GM12874 (cell line): ENCODE results near the gene PIK3AP1.

ENCODE experiments used
- TF ChIP-seq, protein P1 (sequence below): IDR thresholded peaks from 2 replicates; pipeline ENCODE4 v1.5.1; 2011; ENCODE audit warnings: low read depth, mild to moderate bottlenecking, control low read depth, low read length, moderate library complexity; ENCODE audit not compliant: insufficient read depth

The PIK3AP1 gene

DNA sequence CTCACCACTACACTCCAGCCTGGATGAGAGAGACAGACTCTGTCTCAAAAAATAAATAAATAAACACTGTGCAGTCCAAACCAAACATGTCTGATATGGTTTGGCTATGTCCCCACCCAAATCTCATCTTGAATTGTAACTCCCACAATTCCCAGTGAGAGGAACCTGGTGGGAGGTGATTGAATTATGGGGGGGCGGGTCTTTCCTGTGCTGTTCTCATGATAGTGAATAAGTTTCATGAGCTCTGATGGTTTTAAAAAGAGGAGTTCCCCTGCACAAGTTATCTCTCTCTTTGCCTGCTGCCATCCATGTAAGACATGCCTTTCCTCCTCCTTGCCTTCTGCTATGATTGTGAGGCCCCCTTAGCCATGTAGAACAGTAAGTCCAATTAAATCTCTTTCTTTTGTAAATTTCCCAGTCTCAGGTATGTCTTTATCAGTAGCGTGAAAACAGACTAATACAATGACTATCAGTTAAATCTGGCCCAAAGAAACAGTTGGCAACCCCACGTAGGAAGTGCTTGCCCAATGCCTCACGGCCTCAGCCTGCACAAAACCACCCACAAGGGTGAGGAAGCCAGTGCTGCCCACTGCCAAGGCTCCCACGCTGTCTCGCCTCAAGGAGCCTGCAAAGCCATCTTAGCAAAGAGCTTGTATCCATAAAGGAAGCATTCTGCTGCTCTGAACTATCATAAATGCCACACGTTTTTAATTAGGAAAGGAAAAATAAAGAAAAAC, 64.7 kb downstream of the PIK3AP1 start:
- TF ChIP-seq, protein P1, sequence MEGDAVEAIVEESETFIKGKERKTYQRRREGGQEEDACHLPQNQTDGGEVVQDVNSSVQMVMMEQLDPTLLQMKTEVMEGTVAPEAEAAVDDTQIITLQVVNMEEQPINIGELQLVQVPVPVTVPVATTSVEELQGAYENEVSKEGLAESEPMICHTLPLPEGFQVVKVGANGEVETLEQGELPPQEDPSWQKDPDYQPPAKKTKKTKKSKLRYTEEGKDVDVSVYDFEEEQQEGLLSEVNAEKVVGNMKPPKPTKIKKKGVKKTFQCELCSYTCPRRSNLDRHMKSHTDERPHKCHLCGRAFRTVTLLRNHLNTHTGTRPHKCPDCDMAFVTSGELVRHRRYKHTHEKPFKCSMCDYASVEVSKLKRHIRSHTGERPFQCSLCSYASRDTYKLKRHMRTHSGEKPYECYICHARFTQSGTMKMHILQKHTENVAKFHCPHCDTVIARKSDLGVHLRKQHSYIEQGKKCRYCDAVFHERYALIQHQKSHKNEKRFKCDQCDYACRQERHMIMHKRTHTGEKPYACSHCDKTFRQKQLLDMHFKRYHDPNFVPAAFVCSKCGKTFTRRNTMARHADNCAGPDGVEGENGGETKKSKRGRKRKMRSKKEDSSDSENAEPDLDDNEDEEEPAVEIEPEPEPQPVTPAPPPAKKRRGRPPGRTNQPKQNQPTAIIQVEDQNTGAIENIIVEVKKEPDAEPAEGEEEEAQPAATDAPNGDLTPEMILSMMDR = no peak

DNA sequence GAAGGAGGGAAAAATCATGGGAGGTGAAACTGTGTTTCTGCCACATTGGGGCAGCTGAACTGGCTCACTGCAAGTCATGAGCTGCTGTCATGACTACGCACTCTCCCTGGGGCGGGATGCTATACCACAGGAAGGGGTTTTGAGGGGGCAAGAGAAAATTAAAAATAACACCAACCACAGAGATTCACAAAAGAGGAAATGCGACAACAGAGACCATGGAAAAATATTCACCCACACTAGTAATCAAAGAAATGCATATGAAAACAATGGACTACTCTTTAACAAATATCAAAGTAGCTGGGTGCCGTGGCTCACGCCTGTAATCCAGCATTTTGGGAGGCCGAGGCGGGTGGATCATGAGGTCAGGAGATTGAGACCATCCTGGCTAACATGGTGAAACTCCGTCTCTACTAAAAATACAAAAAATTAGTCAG, 68.3 kb downstream of the PIK3AP1 start:
- TF ChIP-seq, protein P1 = no peak

DNA sequence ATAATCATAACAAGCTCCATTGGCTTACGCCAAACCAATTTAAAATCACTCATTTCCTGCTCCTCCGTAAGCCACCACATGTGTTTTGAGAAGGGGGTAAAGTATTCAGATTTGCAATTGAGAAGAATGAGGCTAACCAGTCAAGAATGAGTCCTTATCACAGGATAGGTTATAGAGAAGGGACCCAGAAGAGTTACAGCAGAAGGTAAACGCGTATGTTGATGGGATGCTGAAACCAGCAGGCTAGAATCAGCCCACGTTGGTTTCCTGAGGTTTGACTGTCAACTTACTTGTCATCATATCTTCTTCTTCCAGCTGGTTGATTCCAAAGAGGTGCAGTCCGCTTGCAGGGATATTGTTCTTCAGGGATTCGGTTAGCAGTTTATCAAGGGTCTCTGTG, 69.4 kb downstream of the PIK3AP1 start:
- TF ChIP-seq, protein P1 = no peak

DNA sequence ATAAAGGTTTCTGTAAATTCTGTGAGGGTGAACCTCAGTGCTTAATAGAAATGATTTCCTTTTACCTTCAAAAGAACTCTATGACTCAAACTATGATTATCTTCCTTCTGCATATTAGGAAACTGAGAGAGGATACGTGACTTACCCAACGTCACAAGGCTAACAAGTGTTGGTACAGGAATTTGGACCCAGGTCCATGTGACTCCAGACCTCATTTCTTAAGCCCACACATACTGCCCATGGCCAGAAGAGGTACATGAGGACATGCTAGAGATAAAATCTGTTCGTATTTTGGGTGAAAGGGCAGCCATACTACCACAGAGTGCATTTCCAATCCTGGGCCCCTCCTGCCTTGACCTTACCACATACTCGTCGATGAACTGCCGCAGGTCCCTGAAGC, 72.0 kb downstream of the PIK3AP1 start:
- TF ChIP-seq, protein P1 = no peak

DNA sequence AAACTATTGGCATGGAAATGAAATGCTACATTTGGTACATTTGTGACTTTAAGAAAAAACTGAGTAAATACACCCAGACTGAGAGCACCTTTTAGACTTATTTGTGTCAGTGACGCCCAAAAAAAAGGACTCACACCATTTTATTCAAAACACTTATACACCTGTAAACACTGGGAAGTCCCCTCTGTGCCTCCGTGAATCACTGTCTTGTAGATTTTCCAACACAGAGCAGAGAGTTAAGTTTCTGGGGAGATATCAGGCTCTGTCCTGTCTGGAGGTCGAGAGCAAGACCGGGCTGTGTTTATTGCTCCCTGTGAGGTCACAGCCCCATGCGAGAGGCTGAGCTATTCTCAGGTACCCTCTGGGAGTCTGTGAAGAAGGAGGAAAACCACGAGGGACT, 72.8 kb downstream of the PIK3AP1 start:
- TF ChIP-seq, protein P1 = no peak

DNA sequence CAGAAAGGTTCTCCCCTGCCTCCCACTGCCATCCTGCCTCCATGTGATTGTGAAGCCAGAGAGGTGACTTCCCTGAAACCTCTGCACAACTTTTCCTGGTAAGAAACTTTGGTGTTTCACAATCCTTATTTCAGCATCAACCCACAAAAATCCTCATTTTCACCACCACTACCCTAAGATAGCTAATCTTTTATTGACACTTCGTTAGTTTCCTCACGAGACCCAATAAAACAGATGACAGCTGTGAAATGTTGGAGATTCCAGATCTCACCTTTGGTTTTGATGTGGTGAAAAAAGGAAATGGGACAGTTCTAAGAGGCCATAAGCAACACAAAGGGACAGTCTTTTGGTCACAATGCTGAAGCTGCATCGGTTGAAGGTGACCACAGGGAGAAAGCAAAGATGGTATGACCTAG, 73.6 kb downstream of the PIK3AP1 start:
- TF ChIP-seq, protein P1 = no peak

DNA sequence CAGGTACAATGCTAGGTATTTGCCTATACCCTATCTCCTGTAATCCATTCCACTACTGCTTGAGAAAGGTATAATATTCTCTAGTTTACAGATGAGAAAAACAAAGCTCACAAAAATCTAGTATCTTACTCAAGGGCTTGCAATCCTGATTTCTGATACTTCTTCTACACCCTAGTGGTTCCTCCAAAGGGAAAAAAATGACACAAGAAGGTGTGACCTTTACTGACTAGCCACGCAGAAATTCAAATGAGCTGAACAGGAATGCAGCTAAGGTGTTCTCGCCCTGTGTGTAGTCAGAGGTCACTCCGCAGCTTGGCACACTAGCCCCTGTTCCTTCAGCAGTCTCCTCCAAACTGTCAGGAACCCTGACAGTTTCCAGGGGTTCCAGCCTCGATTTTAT, 74.0 kb downstream of the PIK3AP1 start:
- TF ChIP-seq, protein P1 = no peak
